WTC11 (cell line): Measurements from ENCODE around the gene ZNF629. TPM values are rescaled to one million over a fixed set of nuclear protein-coding genes. Genes with fewer than 3 reads are reported as not detected.

Source experiments
- ATAC-seq: fragments of 200-7000 bp; cut with Tn5 transposase; 2 replicates; pipeline ENCODE4 v1.10.0; 2021; ENCODE audit warnings: mild to moderate bottlenecking, moderate library complexity
- CTCF ChIA-PET: fragments of 300-600 bp; sonication (Branson Sonifier 250); formaldehyde crosslinking; loops from one replicate; lab custom pipeline; 2021; ENCODE audit warnings: antibody characterized with exemption; lab: Charles Lee
- POLR2A ChIA-PET: fragments of 350-600 bp; sonication (Branson Sonifier 250); formaldehyde crosslinking; loops from one replicate; lab custom pipeline; 2021; ENCODE audit warnings: antibody characterized with exemption; lab: Charles Lee
- DNase-seq: peaks from one replicate; pipeline ENCODE4 v3.0.0; 2021; ENCODE audit warnings: low spot score
- H3K27ac Mint-ChIP-seq: 2 replicates; pipeline ENCODE4 v1.8.0; 2021; ENCODE audit warnings: mixed read lengths
- H3K27me3 Mint-ChIP-seq: 2 replicates; pipeline ENCODE4 v1.8.0; 2021; ENCODE audit warnings: low read depth, mild to moderate bottlenecking, moderate library complexity, mixed read lengths
- H3K36me3 Mint-ChIP-seq: 2 replicates; pipeline ENCODE4 v1.8.0; 2021; ENCODE audit warnings: mixed read lengths
- H3K4me1 Mint-ChIP-seq: 2 replicates; pipeline ENCODE4 v1.8.0; 2022; ENCODE audit warnings: mixed read lengths
- H3K4me3 Mint-ChIP-seq: 2 replicates; pipeline ENCODE4 v1.8.0; 2021; ENCODE audit warnings: mild to moderate bottlenecking, moderate library complexity, mixed read lengths
- H3K9me3 Mint-ChIP-seq: 2 replicates; pipeline ENCODE4 v1.8.0; 2021; ENCODE audit warnings: mixed read lengths
- ARID4B ChIP-seq: sonication (generic); formaldehyde crosslinking; IDR thresholded peaks from 2 replicates; pipeline ENCODE4 v1.8.0; 2023; ENCODE audit warnings: missing genetic modification reagents, mild to moderate bottlenecking, borderline replicate concordance
- ATF6 ChIP-seq: sonication (generic); formaldehyde crosslinking; IDR thresholded peaks from 2 replicates; pipeline ENCODE4 v1.8.1; 2023; ENCODE audit warnings: mild to moderate bottlenecking, missing genetic modification reagents
- E2F4 ChIP-seq: sonication (generic); formaldehyde crosslinking; IDR thresholded peaks from 2 replicates; pipeline ENCODE4 v1.8.1; 2022; ENCODE audit warnings: low read depth, mild to moderate bottlenecking, moderate library complexity, missing genetic modification reagents, borderline replicate concordance
- FOXJ3 ChIP-seq: sonication (generic); formaldehyde crosslinking; IDR thresholded peaks from 2 replicates; pipeline ENCODE4 v1.9.0; 2021; ENCODE audit warnings: missing genetic modification reagents, mild to moderate bottlenecking, borderline replicate concordance
- GTF2I ChIP-seq: fragments of 250-450 bp; sonication (Bioruptor Pico); conservative IDR thresholded peaks from 2 replicates; pipeline ENCODE4 v1.4.0; 2021; ENCODE audit warnings: mild to moderate bottlenecking
- KAT7 ChIP-seq: sonication (generic); formaldehyde crosslinking; IDR thresholded peaks from 2 replicates; pipeline ENCODE4 v1.8.1; 2023; ENCODE audit warnings: missing genetic modification reagents, mild to moderate bottlenecking, borderline replicate concordance
- MAX ChIP-seq: sonication (generic); formaldehyde crosslinking; IDR thresholded peaks from 2 replicates; pipeline ENCODE4 v1.8.0; 2022; ENCODE audit warnings: mild to moderate bottlenecking, missing genetic modification reagents
- MLX ChIP-seq: sonication (generic); formaldehyde crosslinking; IDR thresholded peaks from 2 replicates; pipeline ENCODE4 v1.8.1; 2023; ENCODE audit warnings: mild to moderate bottlenecking, missing genetic modification reagents, moderate library complexity
- NFATC4 ChIP-seq: fragments of 250-450 bp; sonication (Bioruptor Pico); IDR thresholded peaks from 2 replicates; pipeline ENCODE4 v1.9.0; 2021; ENCODE audit warnings: mild to moderate bottlenecking
- NR2C2 ChIP-seq: sonication (generic); formaldehyde crosslinking; IDR thresholded peaks from 2 replicates; pipeline ENCODE4 v1.8.0; 2022; ENCODE audit warnings: mild to moderate bottlenecking, missing genetic modification reagents
- NR3C1 ChIP-seq: sonication (generic); formaldehyde crosslinking; conservative IDR thresholded peaks from 2 replicates; pipeline ENCODE4 v1.8.1; 2023; ENCODE audit warnings: low read depth, mild to moderate bottlenecking, missing genetic modification reagents
- STAT6 ChIP-seq: sonication (generic); formaldehyde crosslinking; conservative IDR thresholded peaks from 2 replicates; pipeline ENCODE4 v1.8.1; 2023; ENCODE audit warnings: mild to moderate bottlenecking, low read depth, missing genetic modification reagents, moderate library complexity
- TCF7 ChIP-seq: sonication (generic); formaldehyde crosslinking; IDR thresholded peaks from 2 replicates; pipeline ENCODE4 v1.8.0; 2022; ENCODE audit warnings: mild to moderate bottlenecking, low read depth, missing genetic modification reagents, moderate library complexity
- ZNF138 ChIP-seq: sonication (generic); formaldehyde crosslinking; conservative IDR thresholded peaks from 2 replicates; pipeline ENCODE4 v1.8.1; 2022; ENCODE audit warnings: mild to moderate bottlenecking, moderate library complexity, missing genetic modification reagents
- ZNF232 ChIP-seq: sonication (generic); formaldehyde crosslinking; IDR thresholded peaks from 2 replicates; pipeline ENCODE4 v1.8.0; 2022; ENCODE audit warnings: mild to moderate bottlenecking, missing genetic modification reagents
- ZNF396 ChIP-seq: fragments of 250-450 bp; sonication (Bioruptor Pico); IDR thresholded peaks from 2 replicates; pipeline ENCODE4 v1.8.0; 2021; ENCODE audit warnings: mild to moderate bottlenecking, moderate library complexity, borderline replicate concordance
- ZNF512 ChIP-seq: sonication (generic); formaldehyde crosslinking; IDR thresholded peaks from 2 replicates; pipeline ENCODE4 v1.8.1; 2022; ENCODE audit warnings: missing genetic modification reagents, borderline replicate concordance
- total RNA-seq: library from RNA; stranded (reverse); gene quantifications from 3 replicates; pipeline ENCODE4 v1.2.3, GENCODE V29; 2021

Gene ZNF629
- total RNA-seq, 1 experiment from 2014 or later, result 20.0 TPM

- DNase-seq, result no peak
- ChIA-PET POLR2A (interaction anchor here (1.0 kb wide), 1 partner anchor 11 kb away, joined by 3 read pairs; the partner anchor contains the start of gene PHKG2), CTCF (no interaction called here)
- H3K4me3 Mint-ChIP-seq, result no peak overlapping the region
- H3K27ac Mint-ChIP-seq, result no peak overlapping the region
- peaks cover 14% of the 10 kb centered on the region for H3K4me1 Mint-ChIP-seq
- no peaks in the 10 kb centered on the region; the same call in 1 of the 2 replicates for H3K27me3 Mint-ChIP-seq
- no peaks in the 10 kb centered on the region for H3K9me3 Mint-ChIP-seq
- no peak for TF ChIP-seq ZNF396 (CRISPR knock-in tag)
- no peak for TF ChIP-seq KAT7 (CRISPR knock-in tag)
- no peak for TF ChIP-seq TCF7
- TF ChIP-seq STAT6 (CRISPR knock-in tag), result no peak
- no peak for TF ChIP-seq MAX (CRISPR knock-in tag)
- TF ChIP-seq NR3C1, result no peak
- no peak for TF ChIP-seq MLX
- no peak for TF ChIP-seq ARID4B (CRISPR knock-in tag)
- TF ChIP-seq E2F4, result no peak
- no peak for TF ChIP-seq GTF2I (CRISPR knock-in tag)
- TF ChIP-seq ZNF138, result no peak
- TF ChIP-seq ZNF512 (CRISPR knock-in tag), result no peak
- no peak for TF ChIP-seq FOXJ3
- no peak for TF ChIP-seq ATF6 (CRISPR knock-in tag)
- TF ChIP-seq ZNF232 (CRISPR knock-in tag), result no peak
- no peak for TF ChIP-seq NFATC4 (CRISPR knock-in tag)
- TF ChIP-seq NR2C2 (CRISPR knock-in tag), result no peak
- H3K36me3 Mint-ChIP-seq, result peaks cover 56% of the 10 kb centered on the region
- no peak for ATAC-seq
Observed at GRCh38 chr16:30736995-30737793, 49.8 kb downstream of the ZNF629 start.
